LNCaP clone FGC (cell line): ENCODE results near the gene HSDL2.

ENCODE experiments used
- DNase-seq: peaks from one replicate; pipeline ENCODE4 v3.0.0-alpha.2; 2011; ENCODE audit warnings: low read depth
- H3K4me3 ChIP-seq: 2 replicates; pipeline ENCODE4 v1.5.1; 2011; ENCODE audit warnings: mild to moderate bottlenecking, low read depth, low read length, control low read depth
- TF ChIP-seq, protein P1 (sequence below): IDR thresholded peaks from 2 replicates; pipeline ENCODE4 v1.5.1; 2012; ENCODE audit warnings: mild to moderate bottlenecking; ENCODE audit not compliant: control insufficient read depth, insufficient read depth; ENCODE audit errors: extremely low read depth

Gene HSDL2

GRCh38 chr9:112377087-112377486 lies 2.8 kb upstream of the HSDL2 start:
- DNase-seq, result no peak
- H3K4me3 ChIP-seq, result no peak overlapping the region
- TF ChIP-seq, protein P1, sequence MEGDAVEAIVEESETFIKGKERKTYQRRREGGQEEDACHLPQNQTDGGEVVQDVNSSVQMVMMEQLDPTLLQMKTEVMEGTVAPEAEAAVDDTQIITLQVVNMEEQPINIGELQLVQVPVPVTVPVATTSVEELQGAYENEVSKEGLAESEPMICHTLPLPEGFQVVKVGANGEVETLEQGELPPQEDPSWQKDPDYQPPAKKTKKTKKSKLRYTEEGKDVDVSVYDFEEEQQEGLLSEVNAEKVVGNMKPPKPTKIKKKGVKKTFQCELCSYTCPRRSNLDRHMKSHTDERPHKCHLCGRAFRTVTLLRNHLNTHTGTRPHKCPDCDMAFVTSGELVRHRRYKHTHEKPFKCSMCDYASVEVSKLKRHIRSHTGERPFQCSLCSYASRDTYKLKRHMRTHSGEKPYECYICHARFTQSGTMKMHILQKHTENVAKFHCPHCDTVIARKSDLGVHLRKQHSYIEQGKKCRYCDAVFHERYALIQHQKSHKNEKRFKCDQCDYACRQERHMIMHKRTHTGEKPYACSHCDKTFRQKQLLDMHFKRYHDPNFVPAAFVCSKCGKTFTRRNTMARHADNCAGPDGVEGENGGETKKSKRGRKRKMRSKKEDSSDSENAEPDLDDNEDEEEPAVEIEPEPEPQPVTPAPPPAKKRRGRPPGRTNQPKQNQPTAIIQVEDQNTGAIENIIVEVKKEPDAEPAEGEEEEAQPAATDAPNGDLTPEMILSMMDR, result no peak

DNA sequence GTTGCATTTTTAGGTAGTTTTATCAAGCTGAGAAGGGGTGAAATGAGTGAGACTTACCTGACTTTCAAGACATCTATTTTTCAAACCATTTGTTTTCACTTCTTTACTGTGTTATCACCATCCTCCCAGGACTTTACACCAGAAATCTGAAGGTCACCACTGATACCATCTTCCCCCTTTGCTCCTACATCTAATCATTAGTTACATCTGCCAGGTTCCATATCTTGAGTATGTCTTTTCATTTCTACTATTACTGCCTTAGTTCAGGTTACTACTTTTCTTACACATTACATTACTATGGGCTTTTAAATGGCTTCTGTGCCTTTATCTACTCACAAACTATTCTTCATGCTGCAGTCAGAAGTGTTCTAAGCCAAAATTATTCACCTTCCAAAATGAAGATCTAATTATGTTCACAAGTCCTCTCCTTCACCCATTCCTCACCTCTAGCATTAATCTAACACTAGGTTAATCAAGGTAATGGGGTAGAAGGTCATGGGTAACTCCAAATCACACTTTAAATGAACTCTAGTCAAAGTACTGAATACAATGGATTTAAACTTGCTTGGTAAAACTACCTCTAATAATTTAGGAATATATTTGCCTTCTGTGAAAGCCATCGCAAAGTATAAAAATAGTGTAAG lies 2.1 kb upstream of the HSDL2 start:
- H3K4me3 ChIP-seq, result no peak overlapping the region

DNA sequence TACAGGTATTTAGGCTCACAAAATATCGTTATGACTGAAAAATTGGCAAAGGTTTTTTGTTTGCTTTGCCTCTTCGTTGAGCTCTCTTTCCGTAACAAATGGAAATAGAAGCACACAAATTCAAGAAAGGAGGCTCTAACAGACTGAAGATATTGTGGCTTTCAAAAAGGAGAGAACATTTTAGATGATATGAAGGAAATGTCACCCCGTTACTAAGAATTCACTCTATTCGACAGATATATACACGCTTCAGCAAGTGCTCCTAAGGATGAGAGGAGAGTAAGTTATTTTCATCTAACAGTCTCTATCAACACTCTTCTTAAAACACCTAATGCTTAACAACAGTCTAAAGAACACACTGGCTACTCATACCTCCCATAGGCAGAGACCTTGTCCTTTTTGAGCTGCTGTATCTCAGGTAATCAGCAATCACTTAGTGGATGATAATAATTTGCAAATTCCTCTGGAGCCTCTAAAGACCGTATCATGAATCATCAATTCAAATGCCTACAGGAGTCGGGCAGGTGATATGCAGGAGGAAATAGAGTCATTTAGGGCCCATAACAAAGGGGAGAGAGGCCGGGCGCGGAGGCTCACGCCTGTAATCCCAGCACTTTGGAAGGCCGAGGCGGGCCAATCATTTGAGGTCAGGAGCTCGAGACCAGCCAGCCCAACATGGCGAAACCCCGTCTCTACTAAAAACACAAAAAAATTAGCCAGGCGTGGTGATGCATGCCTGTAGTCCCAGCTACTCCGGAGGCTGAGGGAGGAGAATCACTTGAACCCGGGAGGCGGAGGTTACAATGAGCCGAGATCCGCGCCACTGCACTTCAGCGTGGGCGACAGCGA lies 1.4 kb upstream of the HSDL2 start:
- DNase-seq, result no peak
- H3K4me3 ChIP-seq, result peak overlapping the region; percentile 65
- TF ChIP-seq, protein P1, result no peak

More for the DNA sequence above, 2.1 kb upstream of the HSDL2 start:
- TF ChIP-seq, protein P1, result no peak
- DNase-seq, result no peak

- TF ChIP-seq, protein P1, result 0 out of 2 replicates have a peak, but pooled peaks have one; percentile 21
- H3K4me3 ChIP-seq, result peak overlapping the region; percentile 65
- peak; percentile 94 for DNase-seq
Measured at GRCh38 chr9:112379177-112380101, 469 bp upstream of the HSDL2 start.

GRCh38 chr9:112380825-112381221 lies 915 bp downstream of the HSDL2 start:
- peak overlapping the region; percentile 65 for H3K4me3 ChIP-seq
- TF ChIP-seq, protein P1, result no peak
- no peak for DNase-seq

DNA sequence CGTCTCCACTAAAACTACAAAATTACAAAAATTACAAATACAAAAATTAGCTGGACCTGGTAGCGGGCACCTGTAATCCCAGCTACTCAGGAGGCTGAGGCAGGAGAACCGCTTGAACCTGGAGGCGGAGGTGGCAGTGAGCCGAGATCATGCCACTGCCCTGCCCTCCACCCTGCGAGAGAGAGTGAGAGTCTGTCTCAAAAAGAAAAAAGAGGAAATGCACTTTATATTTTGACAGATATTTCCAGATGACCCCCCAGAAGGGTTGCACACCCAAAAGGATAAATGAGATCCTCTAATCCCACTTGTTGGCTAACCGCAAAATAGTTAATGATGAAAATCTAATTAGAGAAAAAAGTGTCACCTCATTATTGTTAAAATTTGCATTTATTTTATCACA lies 2.2 kb downstream of the HSDL2 start:
- no peak overlapping the region for H3K4me3 ChIP-seq
- TF ChIP-seq, protein P1, result no peak
- DNase-seq, result no peak
